ENCODE results near the gene GTF2H4. TPM values are rescaled to one million over a fixed set of nuclear protein-coding genes. Genes with fewer than 3 reads are reported as not detected.
"Not testable (repeated sequence)": the region's sequence is repeated elsewhere in the genome, so short reads cannot be mapped to it uniquely, and the experiment has no call there.

GTF2H4 gene
- polyA plus RNA-seq, 4 donors, result 21.5 to 22.3 (median 22.1) TPM

GRCh38 chr6:30871592-30872183, 36.3 kb upstream of the GTF2H4 start:
- WGBS, 3 donors, result 81 to 83% (median 81%) methylated on average over 4 of the region's 4 CpGs
- no peak for DNase-seq
- H3K36me3 ChIP-seq (ENCODE audit: control insufficient read depth in 3 of 3, insufficient read depth in 2 of 3, low read depth in 1 of 3, low read length in 3 of 3), result no peaks in the 10 kb centered on the region
- peaks cover 0 to 30% of the 10 kb centered on the region in 2 donors for H3K9me3 ChIP-seq (ENCODE audit: control insufficient read depth in 2 of 2, insufficient read depth in 1 of 2, low read depth in 1 of 2, low read length in 1 of 2)
- no peak overlapping the region for H3K4me3 ChIP-seq (ENCODE audit: low read depth in 1 of 3, low read length in 3 of 3)
- FAIRE-seq, result no peak
- no peak overlapping the region for H3K27ac ChIP-seq (ENCODE audit: low read depth in 1 of 3, low read length in 2 of 3)
- H3K27me3 ChIP-seq (ENCODE audit: control insufficient read depth in 3 of 3, insufficient read depth in 3 of 3, low read length in 3 of 3), result no peaks in the 10 kb centered on the region
- no peaks in the 10 kb centered on the region for H3K4me1 ChIP-seq (ENCODE audit: control insufficient read depth in 3 of 3, insufficient read depth in 2 of 3, low read depth in 1 of 3, low read length in 2 of 3)

GRCh38 chr6:30873137-30873640, 34.8 kb upstream of the GTF2H4 start:
- Histone ChIP-seq H3K27me3 (ENCODE audit: control insufficient read depth in 3 of 3, insufficient read depth in 3 of 3, low read length in 3 of 3) (no peaks in the 10 kb centered on the region), H3K36me3 (ENCODE audit: control insufficient read depth in 3 of 3, insufficient read depth in 2 of 3, low read depth in 1 of 3, low read length in 3 of 3) (no peaks in the 10 kb centered on the region), H3K9me3 (ENCODE audit: control insufficient read depth in 2 of 2, insufficient read depth in 1 of 2, low read depth in 1 of 2, low read length in 1 of 2) (peaks cover 0 to 26% of the 10 kb centered on the region in 2 donors), H3K4me3 (ENCODE audit: low read depth in 1 of 3, low read length in 3 of 3) (no peak overlapping the region), H3K4me1 (ENCODE audit: control insufficient read depth in 3 of 3, insufficient read depth in 2 of 3, low read depth in 1 of 3, low read length in 2 of 3) (peaks cover 0 to 5% (median 3%) of the 10 kb centered on the region in 3 donors), H3K27ac (ENCODE audit: low read depth in 1 of 3, low read length in 2 of 3) (no peak overlapping the region)
- WGBS, 3 donors, result 89 to 96% (median 91%) methylated on average over 2 of the region's 2 CpGs
- DNase-seq, result no peak
- FAIRE-seq, result no peak

- H3K4me3 ChIP-seq (ENCODE audit: low read depth in 1 of 3, low read length in 3 of 3); DNase-seq; H3K27me3 ChIP-seq (ENCODE audit: control insufficient read depth in 3 of 3, insufficient read depth in 3 of 3, low read length in 3 of 3); H3K27ac ChIP-seq (ENCODE audit: low read depth in 1 of 3, low read length in 2 of 3); FAIRE-seq; H3K4me1 ChIP-seq (ENCODE audit: control insufficient read depth in 3 of 3, insufficient read depth in 2 of 3, low read depth in 1 of 3, low read length in 2 of 3); H3K36me3 ChIP-seq (ENCODE audit: control insufficient read depth in 3 of 3, insufficient read depth in 2 of 3, low read depth in 1 of 3, low read length in 3 of 3): not testable (repeated sequence)
- peaks cover 0 to 26% of the 10 kb centered on the region in 2 donors for H3K9me3 ChIP-seq (ENCODE audit: control insufficient read depth in 2 of 2, insufficient read depth in 1 of 2, low read depth in 1 of 2, low read length in 1 of 2)
- WGBS, 3 donors, result 94 to 97% (median 97%) methylated on average over 3 of the region's 3 CpGs
These were observed 34.2 kb upstream of the GTF2H4 start for GRCh38 chr6:30873795-30874194.

GRCh38 chr6:30875244-30876038, 32.6 kb upstream of the GTF2H4 start:
- no peak for DNase-seq
- Histone ChIP-seq H3K4me1 (ENCODE audit: control insufficient read depth in 3 of 3, insufficient read depth in 2 of 3, low read depth in 1 of 3, low read length in 2 of 3) (peaks cover 0 to 5% (median 4%) of the 10 kb centered on the region in 3 donors), H3K36me3 (ENCODE audit: control insufficient read depth in 3 of 3, insufficient read depth in 2 of 3, low read depth in 1 of 3, low read length in 3 of 3) (no peaks in the 10 kb centered on the region), H3K27ac (ENCODE audit: low read depth in 1 of 3, low read length in 2 of 3) (no peak overlapping the region), H3K27me3 (ENCODE audit: control insufficient read depth in 3 of 3, insufficient read depth in 3 of 3, low read length in 3 of 3) (no peaks in the 10 kb centered on the region), H3K9me3 (ENCODE audit: control insufficient read depth in 2 of 2, insufficient read depth in 1 of 2, low read depth in 1 of 2, low read length in 1 of 2) (peaks cover 0 to 17% of the 10 kb centered on the region in 2 donors), H3K4me3 (ENCODE audit: low read depth in 1 of 3, low read length in 3 of 3) (no peak overlapping the region)
- WGBS, 3 donors, result 77 to 82% (median 81%) methylated on average over 18 of the region's 18 CpGs
- FAIRE-seq, result no peak

- 61 to 76% (median 67%) methylated on average over 4 of the region's 4 CpGs for WGBS, 3 donors
These were observed 31.8 kb upstream of the GTF2H4 start for GRCh38 chr6:30876039-30876730.

GRCh38 chr6:30877419-30878262, 30.4 kb upstream of the GTF2H4 start:
- peak overlapping the region in 2 of 3 donors; percentile 15 to 22 for H3K4me3 ChIP-seq (ENCODE audit: low read depth in 1 of 3, low read length in 3 of 3)
- WGBS, 3 donors, result 12 to 18% (median 15%) methylated on average over 15 of the region's 15 CpGs
- no peak for FAIRE-seq

More at GRCh38 chr6:30876039-30876730, 31.8 kb upstream of the GTF2H4 start:
- FAIRE-seq (no peak), DNase-seq (no peak)
- peaks cover 0 to 11% of the 10 kb centered on the region in 2 donors for H3K9me3 ChIP-seq (ENCODE audit: control insufficient read depth in 2 of 2, insufficient read depth in 1 of 2, low read depth in 1 of 2, low read length in 1 of 2)
- no peak overlapping the region for H3K4me3 ChIP-seq (ENCODE audit: low read depth in 1 of 3, low read length in 3 of 3)
- H3K27ac ChIP-seq (ENCODE audit: low read depth in 1 of 3, low read length in 2 of 3), result no peak overlapping the region
- no peaks in the 10 kb centered on the region for H3K36me3 ChIP-seq (ENCODE audit: control insufficient read depth in 3 of 3, insufficient read depth in 2 of 3, low read depth in 1 of 3, low read length in 3 of 3)
- no peaks in the 10 kb centered on the region for H3K27me3 ChIP-seq (ENCODE audit: control insufficient read depth in 3 of 3, insufficient read depth in 3 of 3, low read length in 3 of 3)
- peaks cover 0 to 7% (median 5%) of the 10 kb centered on the region in 3 donors for H3K4me1 ChIP-seq (ENCODE audit: control insufficient read depth in 3 of 3, insufficient read depth in 2 of 3, low read depth in 1 of 3, low read length in 2 of 3)

GRCh38 chr6:30879684-30880427, 28.2 kb upstream of the GTF2H4 start:
- FAIRE-seq, result no peak
- Histone ChIP-seq H3K36me3 (ENCODE audit: control insufficient read depth in 3 of 3, insufficient read depth in 2 of 3, low read depth in 1 of 3, low read length in 3 of 3) (peaks cover 0 to under 1% (median 0%) of the 10 kb centered on the region in 3 donors), H3K27me3 (ENCODE audit: control insufficient read depth in 3 of 3, insufficient read depth in 3 of 3, low read length in 3 of 3) (no peaks in the 10 kb centered on the region), H3K4me1 (ENCODE audit: control insufficient read depth in 3 of 3, insufficient read depth in 2 of 3, low read depth in 1 of 3, low read length in 2 of 3) (peaks cover 0 to 20% (median 5%) of the 10 kb centered on the region in 3 donors), H3K9me3 (ENCODE audit: control insufficient read depth in 2 of 2, insufficient read depth in 1 of 2, low read depth in 1 of 2, low read length in 1 of 2) (no peaks in the 10 kb centered on the region), H3K27ac (ENCODE audit: low read depth in 1 of 3, low read length in 2 of 3) (no peak overlapping the region), H3K4me3 (ENCODE audit: low read depth in 1 of 3, low read length in 3 of 3) (no peak overlapping the region)
- DNase-seq, result no peak
- WGBS, 3 donors, result 85 to 90% (median 89%) methylated on average over 8 of the region's 8 CpGs

More at GRCh38 chr6:30877419-30878262, 30.4 kb upstream of the GTF2H4 start:
- peaks cover 0 to 18% (median 5%) of the 10 kb centered on the region in 3 donors for H3K4me1 ChIP-seq (ENCODE audit: control insufficient read depth in 3 of 3, insufficient read depth in 2 of 3, low read depth in 1 of 3, low read length in 2 of 3)
- no peaks in the 10 kb centered on the region for H3K27me3 ChIP-seq (ENCODE audit: control insufficient read depth in 3 of 3, insufficient read depth in 3 of 3, low read length in 3 of 3)
- peak; percentile 95 for DNase-seq
- H3K9me3 ChIP-seq (ENCODE audit: control insufficient read depth in 2 of 2, insufficient read depth in 1 of 2, low read depth in 1 of 2, low read length in 1 of 2), result peaks cover 0 to 5% of the 10 kb centered on the region in 2 donors
- H3K27ac ChIP-seq (ENCODE audit: low read depth in 1 of 3, low read length in 2 of 3), result peak overlapping the region; percentile 8 to 67 (median 12)
- H3K36me3 ChIP-seq (ENCODE audit: control insufficient read depth in 3 of 3, insufficient read depth in 2 of 3, low read depth in 1 of 3, low read length in 3 of 3), result no peaks in the 10 kb centered on the region

Data from small intestine (tissue), 7 donors.